GM23338 (cell line): ENCODE results near the gene AGFG2. TPM values are rescaled to one million over a fixed set of nuclear protein-coding genes. Genes with fewer than 3 reads are reported as not detected.

ENCODE experiments used
- ATAC-seq: fragments of 200-7000 bp; cut with Tn5 transposase; 3 replicates; pipeline ENCODE4 v1.9.1; 2020
- DNase-seq: peaks from one replicate; pipeline ENCODE4 v3.0.0-alpha.2; 2015; ENCODE audit warnings: low spot score
- H2AFZ ChIP-seq: fragments of 200-600 bp; sonication (generic); 2 replicates; pipeline ENCODE4 v1.8.0; 2016; ENCODE audit warnings: antibody characterized with exemption, mild to moderate bottlenecking, moderate library complexity
- H3F3A ChIP-seq: fragments of 200-600 bp; sonication (generic); replicated peaks from 2 replicates; pipeline ENCODE4 v1.8.0; 2017; ENCODE audit warnings: antibody characterized with exemption, mixed run types, low read depth
- H3K27ac ChIP-seq: fragments of 200-600 bp; sonication (generic); 2 replicates; pipeline ENCODE4 v1.6.1; 2016; ENCODE audit warnings: low read depth
- H3K27me3 ChIP-seq: fragments of 200-600 bp; sonication (generic); 2 replicates; pipeline ENCODE4 v1.8.0; 2016; ENCODE audit warnings: mild to moderate bottlenecking, mixed run types, moderate library complexity; ENCODE audit not compliant: insufficient read depth
- H3K36me3 ChIP-seq: fragments of 200-600 bp; sonication (generic); 2 replicates; pipeline ENCODE4 v1.8.0; 2016; ENCODE audit warnings: mild to moderate bottlenecking; ENCODE audit not compliant: insufficient read depth
- H3K4me1 ChIP-seq: fragments of 200-600 bp; sonication (generic); 2 replicates; pipeline ENCODE4 v1.8.0; 2016; ENCODE audit warnings: mild to moderate bottlenecking, moderate library complexity; ENCODE audit not compliant: insufficient read depth
- H3K4me2 ChIP-seq: fragments of 200-600 bp; sonication (generic); 2 replicates; pipeline ENCODE4 v1.7.1; 2017; ENCODE audit warnings: mixed run types
- H3K4me3 ChIP-seq: fragments of 200-600 bp; sonication (generic); 2 replicates; pipeline ENCODE4 v1.6.1; 2016; ENCODE audit warnings: mixed run types
- H3K79me2 ChIP-seq: fragments of 200-600 bp; sonication (generic); replicated peaks from 2 replicates; pipeline ENCODE4 v1.8.0; 2017; ENCODE audit warnings: mild to moderate bottlenecking; ENCODE audit not compliant: insufficient read depth
- H3K9me2 ChIP-seq: fragments of 200-600 bp; sonication (generic); 2 replicates; pipeline ENCODE4 v1.8.0; 2017; ENCODE audit not compliant: insufficient read depth
- H4K20me1 ChIP-seq: fragments of 200-600 bp; sonication (generic); replicated peaks from 2 replicates; pipeline ENCODE4 v1.8.0; 2017; ENCODE audit warnings: mild to moderate bottlenecking; ENCODE audit not compliant: insufficient read depth
- H3K27ac Mint-ChIP-seq: 2 replicates; pipeline ENCODE4 v1.8.0; 2020; ENCODE audit warnings: inconsistent platforms, mild to moderate bottlenecking, moderate library complexity, mixed read lengths
- H3K27me3 Mint-ChIP-seq: 3 replicates; pipeline ENCODE4 v1.8.0; 2022; ENCODE audit warnings: low read depth, mild to moderate bottlenecking, moderate library complexity, mixed read lengths, inconsistent platforms; ENCODE audit not compliant: insufficient read depth, poor library complexity
- H3K36me3 Mint-ChIP-seq: 3 replicates; pipeline ENCODE4 v1.8.0; 2021; ENCODE audit warnings: low read depth, mild to moderate bottlenecking, inconsistent platforms, moderate library complexity, mixed read lengths
- H3K4me1 Mint-ChIP-seq: 3 replicates; pipeline ENCODE4 v1.8.0; 2020; ENCODE audit warnings: mild to moderate bottlenecking, inconsistent platforms, mixed read lengths
- H3K4me3 Mint-ChIP-seq: 3 replicates; pipeline ENCODE4 v1.8.0; 2021; ENCODE audit warnings: moderate library complexity, mild to moderate bottlenecking, inconsistent platforms, mixed read lengths
- H3K9me3 Mint-ChIP-seq: 3 replicates; pipeline ENCODE4 v1.8.0; 2020; ENCODE audit warnings: moderate library complexity, mild to moderate bottlenecking, inconsistent platforms, mixed read lengths
- CREB1 ChIP-seq: fragments of 250-450 bp; sonication (Bioruptor Pico); IDR thresholded peaks from 2 replicates; pipeline ENCODE4 v1.5.0; 2020; ENCODE audit warnings: low read depth, mild to moderate bottlenecking, moderate library complexity
- EZH2phosphoT487 ChIP-seq: fragments of 200-600 bp; sonication (generic); IDR thresholded peaks from one replicate; pipeline ENCODE4 v1.8.1; 2018; ENCODE audit warnings: antibody characterized with exemption; ENCODE audit not compliant: unreplicated experiment
- NANOG ChIP-seq: IDR thresholded peaks from 2 replicates; pipeline ENCODE4 v1.6.1; 2016; ENCODE audit warnings: antibody characterized with exemption, borderline replicate concordance
- STAT1 ChIP-seq: IDR thresholded peaks from one replicate; pipeline ENCODE4 v1.6.1; 2016; ENCODE audit warnings: antibody characterized with exemption; ENCODE audit not compliant: unreplicated experiment
- polyA plus RNA-seq: library from polyadenylated mRNA; unstranded; fragments of >200 nt; fragmentation: Nextera tagmentation; extraction: Ambion mirVana; gene quantifications from 2 replicates; pipeline ENCODE4 v1.2.1, GENCODE V29; 2016
- total RNA-seq: library from RNA; depleted of rRNA; stranded (reverse); fragments of >200 nt; shearing (Covaris generic); gene quantifications from 2 replicates; pipeline ENCODE4 v1.2.3, GENCODE V29; 2014
- TF ChIP-seq, protein P1 (sequence below): IDR thresholded peaks from 2 replicates; pipeline ENCODE4 v1.6.1; 2016; ENCODE audit warnings: antibody characterized with exemption
- TF ChIP-seq, protein P2 (sequence below): fragments of 250-450 bp; sonication (Bioruptor Pico); IDR thresholded peaks from 2 replicates; pipeline ENCODE4 v1.5.0; 2020; ENCODE audit warnings: mild to moderate bottlenecking, moderate library complexity
- TF ChIP-seq, protein P3 (sequence below): IDR thresholded peaks from one replicate; pipeline ENCODE4 v1.6.1; 2018; ENCODE audit warnings: antibody characterized with exemption; ENCODE audit not compliant: unreplicated experiment

AGFG2 gene
- total and polyA plus RNA-seq, 2 experiments from 2014 or later: 2.3 to 8.9 TPM

DNA sequence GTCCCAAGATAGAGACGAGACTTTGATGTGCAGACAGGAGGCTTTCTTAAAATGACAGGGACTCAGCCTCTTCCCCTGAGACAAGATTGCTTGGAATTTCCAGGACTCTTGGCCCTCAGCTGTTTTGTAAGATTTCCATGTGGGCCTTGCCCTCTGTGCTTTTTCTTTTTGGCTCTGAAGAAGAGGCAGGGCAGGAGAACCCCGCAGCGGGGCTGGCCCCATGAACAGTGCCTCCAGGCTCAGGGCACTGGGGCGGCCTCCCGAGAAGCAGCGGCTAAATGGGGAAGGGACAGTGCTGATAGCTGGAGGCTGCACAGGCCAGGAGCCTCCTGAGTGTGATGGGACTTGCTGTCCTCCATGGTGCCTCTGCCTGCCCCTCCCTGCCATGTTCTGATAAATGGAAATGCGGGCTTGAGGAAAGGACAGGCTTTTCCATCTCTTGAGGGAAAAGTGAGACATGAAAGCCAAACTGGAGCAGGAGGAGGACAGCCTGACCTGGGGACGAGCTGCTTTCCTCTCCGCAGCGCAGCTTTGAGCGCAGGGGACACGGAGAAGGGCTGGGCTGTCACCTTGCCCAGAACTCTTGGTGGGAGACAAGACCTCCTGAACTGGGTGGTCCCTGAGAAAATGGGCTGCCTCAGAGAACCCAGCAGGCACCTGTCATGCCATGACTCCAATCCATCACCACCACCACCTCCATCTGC lies 22.6 kb downstream of the AGFG2 start:
- H3K4me1 ChIP-seq: no peaks in the 10 kb centered on the region
- Mint-ChIP-seq H3K27ac (no peak overlapping the region), H3K27me3 (peaks cover 14% of the 10 kb centered on the region), H3K4me3 (no peak overlapping the region), H3K9me3 (no peaks in the 10 kb centered on the region), H3K4me1 (peaks cover 10% of the 10 kb centered on the region), H3K36me3 (peaks cover 5% of the 10 kb centered on the region; the same call in 2 of the 3 replicates)
- no peaks in the 10 kb centered on the region for H3K36me3 ChIP-seq
- no peak overlapping the region for H3K4me2 ChIP-seq
- no peaks in the 10 kb centered on the region for H3K79me2 ChIP-seq
- ATAC-seq (no peak), DNase-seq (no peak)
- no peak overlapping the region for H3K4me3 ChIP-seq
- 0 out of 2 replicates have a peak, but pooled peaks cover 4% of the 10 kb centered on the region for H3F3A ChIP-seq
- no peak overlapping the region for H2AFZ ChIP-seq
- H3K27ac ChIP-seq: no peak overlapping the region
- no peaks in the 10 kb centered on the region for H3K9me2 ChIP-seq
- 0 out of 2 replicates have a peak, but pooled peaks cover 2% of the 10 kb centered on the region for H4K20me1 ChIP-seq
- TF ChIP-seq EZH2phosphoT487 (no peak), CREB1 (CRISPR knock-in tag) (no peak)
- TF ChIP-seq, protein P1, sequence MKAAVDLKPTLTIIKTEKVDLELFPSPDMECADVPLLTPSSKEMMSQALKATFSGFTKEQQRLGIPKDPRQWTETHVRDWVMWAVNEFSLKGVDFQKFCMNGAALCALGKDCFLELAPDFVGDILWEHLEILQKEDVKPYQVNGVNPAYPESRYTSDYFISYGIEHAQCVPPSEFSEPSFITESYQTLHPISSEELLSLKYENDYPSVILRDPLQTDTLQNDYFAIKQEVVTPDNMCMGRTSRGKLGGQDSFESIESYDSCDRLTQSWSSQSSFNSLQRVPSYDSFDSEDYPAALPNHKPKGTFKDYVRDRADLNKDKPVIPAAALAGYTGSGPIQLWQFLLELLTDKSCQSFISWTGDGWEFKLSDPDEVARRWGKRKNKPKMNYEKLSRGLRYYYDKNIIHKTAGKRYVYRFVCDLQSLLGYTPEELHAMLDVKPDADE: no peak
- no peaks in the 10 kb centered on the region for H3K27me3 ChIP-seq

DNA sequence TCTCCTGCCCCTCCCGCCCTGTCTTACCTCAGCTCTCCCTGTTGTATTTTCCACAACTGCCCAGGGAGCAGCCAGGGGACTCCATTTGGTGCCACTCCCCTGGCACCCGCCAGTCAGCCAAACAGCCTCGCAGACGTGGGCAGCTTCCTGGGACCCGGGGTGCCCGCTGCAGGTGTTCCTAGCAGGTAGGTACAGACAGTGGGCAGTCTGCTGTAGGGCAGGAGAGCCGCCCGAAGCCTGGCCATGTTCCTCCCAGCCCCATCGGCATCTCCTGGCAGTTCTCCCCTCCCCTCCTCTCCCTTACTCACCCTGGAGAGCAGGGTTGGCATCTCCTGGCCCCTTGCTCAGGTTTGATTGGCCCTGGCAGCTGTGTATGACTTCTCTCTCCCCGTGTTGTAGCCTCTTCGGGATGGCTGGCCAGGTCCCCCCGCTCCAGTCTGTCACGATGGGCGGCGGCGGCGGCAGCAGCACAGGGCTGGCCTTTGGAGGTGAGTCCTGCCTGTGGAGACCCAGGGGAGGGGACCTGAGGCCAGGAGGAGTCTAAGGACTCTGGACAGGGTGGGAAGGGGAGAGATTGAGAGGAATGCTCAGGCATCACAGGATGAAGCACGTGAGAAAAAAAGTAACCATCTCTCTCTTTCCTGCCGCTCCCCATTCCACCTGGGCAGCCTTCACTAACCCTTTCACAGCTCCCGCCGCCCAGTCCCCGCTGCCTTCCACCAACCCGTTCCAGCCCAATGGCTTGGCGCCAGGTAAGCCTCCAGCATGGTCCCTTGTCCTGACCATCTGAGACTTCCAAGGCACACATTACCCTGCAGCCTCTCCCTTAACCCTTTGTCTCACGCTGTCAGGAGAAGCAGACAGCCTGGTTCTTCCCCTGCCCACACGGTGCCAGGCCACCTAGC lies 23.4 kb downstream of the AGFG2 start:
- H3K4me2 ChIP-seq: no peak overlapping the region
- no peaks in the 10 kb centered on the region for H3K27me3 ChIP-seq
- H3K27ac ChIP-seq: no peak overlapping the region
- Mint-ChIP-seq H3K4me3 (no peak overlapping the region; the same call in 2 of the 3 replicates), H3K4me1 (peaks cover 13% of the 10 kb centered on the region), H3K27ac (no peak overlapping the region), H3K36me3 (peaks cover 4% of the 10 kb centered on the region; the same call in 2 of the 3 replicates), H3K9me3 (no peaks in the 10 kb centered on the region), H3K27me3 (peaks cover 14% of the 10 kb centered on the region)
- H3K9me2 ChIP-seq: no peaks in the 10 kb centered on the region
- H3K4me3 ChIP-seq: no peak overlapping the region
- H3K36me3 ChIP-seq: no peaks in the 10 kb centered on the region
- 0 out of 2 replicates have a peak, but pooled peaks cover 4% of the 10 kb centered on the region for H3F3A ChIP-seq
- H2AFZ ChIP-seq: no peak overlapping the region
- ATAC-seq (no peak), DNase-seq (no peak)
- H4K20me1 ChIP-seq: 0 out of 2 replicates have a peak, but pooled peaks cover 2% of the 10 kb centered on the region
- H3K79me2 ChIP-seq: no peaks in the 10 kb centered on the region
- 0 out of 2 replicates have a peak, but pooled peaks cover under 1% of the 10 kb centered on the region for H3K4me1 ChIP-seq
- TF ChIP-seq, protein P2, sequence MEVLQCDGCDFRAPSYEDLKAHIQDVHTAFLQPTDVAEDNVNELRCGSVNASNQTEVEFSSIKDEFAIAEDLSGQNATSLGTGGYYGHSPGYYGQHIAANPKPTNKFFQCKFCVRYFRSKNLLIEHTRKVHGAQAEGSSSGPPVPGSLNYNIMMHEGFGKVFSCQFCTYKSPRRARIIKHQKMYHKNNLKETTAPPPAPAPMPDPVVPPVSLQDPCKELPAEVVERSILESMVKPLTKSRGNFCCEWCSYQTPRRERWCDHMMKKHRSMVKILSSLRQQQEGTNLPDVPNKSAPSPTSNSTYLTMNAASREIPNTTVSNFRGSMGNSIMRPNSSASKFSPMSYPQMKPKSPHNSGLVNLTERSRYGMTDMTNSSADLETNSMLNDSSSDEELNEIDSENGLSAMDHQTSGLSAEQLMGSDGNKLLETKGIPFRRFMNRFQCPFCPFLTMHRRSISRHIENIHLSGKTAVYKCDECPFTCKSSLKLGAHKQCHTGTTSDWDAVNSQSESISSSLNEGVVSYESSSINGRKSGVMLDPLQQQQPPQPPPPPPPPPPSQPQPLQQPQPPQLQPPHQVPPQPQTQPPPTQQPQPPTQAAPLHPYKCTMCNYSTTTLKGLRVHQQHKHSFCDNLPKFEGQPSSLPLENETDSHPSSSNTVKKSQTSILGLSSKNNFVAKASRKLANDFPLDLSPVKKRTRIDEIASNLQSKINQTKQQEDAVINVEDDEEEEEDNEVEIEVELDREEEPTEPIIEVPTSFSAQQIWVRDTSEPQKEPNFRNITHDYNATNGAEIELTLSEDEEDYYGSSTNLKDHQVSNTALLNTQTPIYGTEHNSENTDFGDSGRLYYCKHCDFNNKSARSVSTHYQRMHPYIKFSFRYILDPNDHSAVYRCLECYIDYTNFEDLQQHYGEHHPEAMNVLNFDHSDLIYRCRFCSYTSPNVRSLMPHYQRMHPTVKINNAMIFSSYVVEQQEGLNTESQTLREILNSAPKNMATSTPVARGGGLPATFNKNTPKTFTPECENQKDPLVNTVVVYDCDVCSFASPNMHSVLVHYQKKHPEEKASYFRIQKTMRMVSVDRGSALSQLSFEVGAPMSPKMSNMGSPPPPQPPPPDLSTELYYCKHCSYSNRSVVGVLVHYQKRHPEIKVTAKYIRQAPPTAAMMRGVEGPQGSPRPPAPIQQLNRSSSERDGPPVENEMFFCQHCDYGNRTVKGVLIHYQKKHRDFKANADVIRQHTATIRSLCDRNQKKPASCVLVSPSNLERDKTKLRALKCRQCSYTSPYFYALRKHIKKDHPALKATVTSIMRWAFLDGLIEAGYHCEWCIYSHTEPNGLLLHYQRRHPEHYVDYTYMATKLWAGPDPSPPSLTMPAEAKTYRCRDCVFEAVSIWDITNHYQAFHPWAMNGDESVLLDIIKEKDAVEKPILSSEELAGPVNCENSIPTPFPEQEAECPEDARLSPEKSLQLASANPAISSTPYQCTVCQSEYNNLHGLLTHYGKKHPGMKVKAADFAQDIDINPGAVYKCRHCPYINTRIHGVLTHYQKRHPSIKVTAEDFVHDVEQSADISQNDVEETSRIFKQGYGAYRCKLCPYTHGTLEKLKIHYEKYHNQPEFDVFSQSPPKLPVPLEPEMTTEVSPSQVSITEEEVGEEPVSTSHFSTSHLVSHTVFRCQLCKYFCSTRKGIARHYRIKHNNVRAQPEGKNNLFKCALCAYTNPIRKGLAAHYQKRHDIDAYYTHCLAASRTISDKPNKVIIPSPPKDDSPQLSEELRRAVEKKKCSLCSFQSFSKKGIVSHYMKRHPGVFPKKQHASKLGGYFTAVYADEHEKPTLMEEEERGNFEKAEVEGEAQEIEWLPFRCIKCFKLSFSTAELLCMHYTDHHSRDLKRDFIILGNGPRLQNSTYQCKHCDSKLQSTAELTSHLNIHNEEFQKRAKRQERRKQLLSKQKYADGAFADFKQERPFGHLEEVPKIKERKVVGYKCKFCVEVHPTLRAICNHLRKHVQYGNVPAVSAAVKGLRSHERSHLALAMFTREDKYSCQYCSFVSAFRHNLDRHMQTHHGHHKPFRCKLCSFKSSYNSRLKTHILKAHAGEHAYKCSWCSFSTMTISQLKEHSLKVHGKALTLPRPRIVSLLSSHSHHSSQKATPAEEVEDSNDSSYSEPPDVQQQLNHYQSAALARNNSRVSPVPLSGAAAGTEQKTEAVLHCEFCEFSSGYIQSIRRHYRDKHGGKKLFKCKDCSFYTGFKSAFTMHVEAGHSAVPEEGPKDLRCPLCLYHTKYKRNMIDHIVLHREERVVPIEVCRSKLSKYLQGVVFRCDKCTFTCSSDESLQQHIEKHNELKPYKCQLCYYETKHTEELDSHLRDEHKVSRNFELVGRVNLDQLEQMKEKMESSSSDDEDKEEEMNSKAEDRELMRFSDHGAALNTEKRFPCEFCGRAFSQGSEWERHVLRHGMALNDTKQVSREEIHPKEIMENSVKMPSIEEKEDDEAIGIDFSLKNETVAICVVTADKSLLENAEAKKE: no peak
- TF ChIP-seq, protein P3, sequence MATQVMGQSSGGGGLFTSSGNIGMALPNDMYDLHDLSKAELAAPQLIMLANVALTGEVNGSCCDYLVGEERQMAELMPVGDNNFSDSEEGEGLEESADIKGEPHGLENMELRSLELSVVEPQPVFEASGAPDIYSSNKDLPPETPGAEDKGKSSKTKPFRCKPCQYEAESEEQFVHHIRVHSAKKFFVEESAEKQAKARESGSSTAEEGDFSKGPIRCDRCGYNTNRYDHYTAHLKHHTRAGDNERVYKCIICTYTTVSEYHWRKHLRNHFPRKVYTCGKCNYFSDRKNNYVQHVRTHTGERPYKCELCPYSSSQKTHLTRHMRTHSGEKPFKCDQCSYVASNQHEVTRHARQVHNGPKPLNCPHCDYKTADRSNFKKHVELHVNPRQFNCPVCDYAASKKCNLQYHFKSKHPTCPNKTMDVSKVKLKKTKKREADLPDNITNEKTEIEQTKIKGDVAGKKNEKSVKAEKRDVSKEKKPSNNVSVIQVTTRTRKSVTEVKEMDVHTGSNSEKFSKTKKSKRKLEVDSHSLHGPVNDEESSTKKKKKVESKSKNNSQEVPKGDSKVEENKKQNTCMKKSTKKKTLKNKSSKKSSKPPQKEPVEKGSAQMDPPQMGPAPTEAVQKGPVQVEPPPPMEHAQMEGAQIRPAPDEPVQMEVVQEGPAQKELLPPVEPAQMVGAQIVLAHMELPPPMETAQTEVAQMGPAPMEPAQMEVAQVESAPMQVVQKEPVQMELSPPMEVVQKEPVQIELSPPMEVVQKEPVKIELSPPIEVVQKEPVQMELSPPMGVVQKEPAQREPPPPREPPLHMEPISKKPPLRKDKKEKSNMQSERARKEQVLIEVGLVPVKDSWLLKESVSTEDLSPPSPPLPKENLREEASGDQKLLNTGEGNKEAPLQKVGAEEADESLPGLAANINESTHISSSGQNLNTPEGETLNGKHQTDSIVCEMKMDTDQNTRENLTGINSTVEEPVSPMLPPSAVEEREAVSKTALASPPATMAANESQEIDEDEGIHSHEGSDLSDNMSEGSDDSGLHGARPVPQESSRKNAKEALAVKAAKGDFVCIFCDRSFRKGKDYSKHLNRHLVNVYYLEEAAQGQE: no peak
- TF ChIP-seq STAT1: no peak
- no peak for TF ChIP-seq CREB1 (CRISPR knock-in tag)
- TF ChIP-seq NANOG: no peak
